ENCODE measurements around the gene ADRB1. TPM values are rescaled to one million over a fixed set of nuclear protein-coding genes. Genes with fewer than 3 reads are reported as not detected.

Gene ADRB1
- polyA plus RNA-seq, 1 experiment: not detected

DNA sequence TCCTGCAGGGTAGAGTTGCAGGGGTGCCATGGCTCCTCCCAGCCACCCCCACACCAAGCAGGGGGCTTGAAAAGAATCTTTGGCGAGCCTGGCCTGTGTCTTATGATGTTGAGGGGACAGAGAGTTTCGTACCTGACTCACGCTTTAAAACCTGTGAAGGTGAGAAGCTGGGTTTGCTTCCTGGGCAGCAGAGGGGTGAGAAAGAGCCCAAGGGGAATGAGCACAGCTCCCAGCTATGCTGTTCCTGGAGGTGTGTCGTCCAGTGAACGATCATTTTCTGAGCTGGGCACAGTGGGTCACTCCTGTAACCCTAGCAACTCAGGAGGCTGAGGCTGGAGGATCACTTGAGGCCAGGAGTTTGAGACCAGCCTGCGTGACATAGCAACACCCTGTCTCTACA is 13.5 kb upstream of the ADRB1 start:
- H3K4me3 ChIP-seq (ENCODE audit: low read depth, low read length): no peak overlapping the region
- TF ChIP-seq, protein P1, sequence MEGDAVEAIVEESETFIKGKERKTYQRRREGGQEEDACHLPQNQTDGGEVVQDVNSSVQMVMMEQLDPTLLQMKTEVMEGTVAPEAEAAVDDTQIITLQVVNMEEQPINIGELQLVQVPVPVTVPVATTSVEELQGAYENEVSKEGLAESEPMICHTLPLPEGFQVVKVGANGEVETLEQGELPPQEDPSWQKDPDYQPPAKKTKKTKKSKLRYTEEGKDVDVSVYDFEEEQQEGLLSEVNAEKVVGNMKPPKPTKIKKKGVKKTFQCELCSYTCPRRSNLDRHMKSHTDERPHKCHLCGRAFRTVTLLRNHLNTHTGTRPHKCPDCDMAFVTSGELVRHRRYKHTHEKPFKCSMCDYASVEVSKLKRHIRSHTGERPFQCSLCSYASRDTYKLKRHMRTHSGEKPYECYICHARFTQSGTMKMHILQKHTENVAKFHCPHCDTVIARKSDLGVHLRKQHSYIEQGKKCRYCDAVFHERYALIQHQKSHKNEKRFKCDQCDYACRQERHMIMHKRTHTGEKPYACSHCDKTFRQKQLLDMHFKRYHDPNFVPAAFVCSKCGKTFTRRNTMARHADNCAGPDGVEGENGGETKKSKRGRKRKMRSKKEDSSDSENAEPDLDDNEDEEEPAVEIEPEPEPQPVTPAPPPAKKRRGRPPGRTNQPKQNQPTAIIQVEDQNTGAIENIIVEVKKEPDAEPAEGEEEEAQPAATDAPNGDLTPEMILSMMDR (IDR thresholded peaks at IDR 0.05; ENCODE audit: low read depth, low read length): no peak
- ChIA-PET CTCF (no interaction called here), POLR2A (no interaction called here)
- H3K9me3 ChIP-seq (ENCODE audit: control insufficient read depth, insufficient read depth, low read length): no peaks in the 10 kb centered on the region
- no peak overlapping the region for H3K27ac ChIP-seq (ENCODE audit: low read depth, low read length)
- DNase-seq (ENCODE audit: low read depth, low spot score): no peak
- no peaks in the 10 kb centered on the region for H3K27me3 ChIP-seq (ENCODE audit: control insufficient read depth, insufficient read depth, low read length)

DNA sequence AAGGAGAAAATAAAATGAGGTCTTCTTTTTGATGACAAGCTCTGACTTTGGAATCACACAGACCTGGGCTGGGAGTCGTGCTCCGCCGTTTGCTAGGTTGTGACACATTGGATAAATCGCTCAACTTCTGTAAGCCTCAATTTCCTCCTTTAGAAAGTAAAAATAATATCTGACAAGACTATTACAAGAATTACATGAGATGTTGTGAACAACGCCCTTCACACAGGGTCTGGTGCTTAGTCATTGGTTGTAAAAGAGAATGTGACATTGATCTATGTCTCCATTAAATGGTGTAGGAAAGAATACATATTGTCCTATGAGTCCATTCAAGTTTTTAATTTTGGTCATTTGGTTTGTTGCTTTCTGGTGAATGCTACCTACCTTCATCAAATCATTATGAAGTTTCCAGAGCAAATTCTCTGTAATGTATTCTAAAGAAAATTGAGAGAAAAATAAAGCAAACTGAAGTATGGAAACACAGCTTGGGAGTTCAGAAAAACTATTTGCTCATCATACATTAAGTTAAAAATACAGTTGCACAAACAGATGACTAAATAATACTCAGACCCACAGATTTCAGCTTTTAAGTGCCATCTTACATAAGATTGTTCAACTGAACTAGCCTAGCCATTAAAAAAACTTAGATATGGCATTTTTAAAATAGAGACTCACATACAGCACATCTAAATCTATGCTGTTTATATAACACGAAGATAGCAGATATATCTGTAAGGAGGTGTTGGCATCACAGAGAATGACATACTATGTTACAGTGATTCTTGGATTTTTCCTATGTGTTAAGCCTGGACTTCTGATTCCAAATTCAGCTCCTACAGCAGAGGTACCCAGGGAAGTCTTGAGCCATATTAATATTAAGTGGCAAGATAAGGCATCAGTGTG is 12.3 kb upstream of the ADRB1 start:
- Histone ChIP-seq H3K4me3 (ENCODE audit: low read depth, low read length) (no peak overlapping the region), H3K27me3 (ENCODE audit: control insufficient read depth, insufficient read depth, low read length) (no peaks in the 10 kb centered on the region), H3K27ac (ENCODE audit: low read depth, low read length) (no peak overlapping the region), H3K9me3 (ENCODE audit: control insufficient read depth, insufficient read depth, low read length) (no peaks in the 10 kb centered on the region)
- no peak for DNase-seq (ENCODE audit: low read depth, low spot score)
- ChIA-PET CTCF (no interaction called here), POLR2A (no interaction called here)
- TF ChIP-seq, protein P1 (IDR thresholded peaks at IDR 0.05; ENCODE audit: low read depth, low read length): no peak

DNA sequence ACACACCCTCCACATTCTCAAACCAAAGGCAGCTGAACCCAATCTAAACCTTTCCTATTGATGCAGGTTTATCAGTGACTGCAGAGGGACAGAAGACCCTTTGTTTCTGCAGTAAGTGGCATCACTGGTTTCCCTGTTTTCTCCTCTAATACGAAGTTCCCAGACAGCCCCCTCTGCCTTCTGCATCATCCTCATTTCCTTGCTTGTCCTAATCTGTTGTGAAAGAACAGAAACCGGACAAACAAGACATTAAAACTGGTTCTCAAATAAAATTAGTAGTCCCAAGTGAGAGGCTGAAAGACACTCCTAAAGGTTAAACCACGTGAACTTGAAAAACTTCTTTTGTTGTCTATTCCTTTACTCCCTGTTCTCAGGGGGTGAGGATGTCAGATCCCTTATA is 10.1 kb upstream of the ADRB1 start:
- no peak for DNase-seq (ENCODE audit: low read depth, low spot score)
- POLR2A ChIA-PET: no interaction called here
- CTCF ChIA-PET: no interaction called here

DNA sequence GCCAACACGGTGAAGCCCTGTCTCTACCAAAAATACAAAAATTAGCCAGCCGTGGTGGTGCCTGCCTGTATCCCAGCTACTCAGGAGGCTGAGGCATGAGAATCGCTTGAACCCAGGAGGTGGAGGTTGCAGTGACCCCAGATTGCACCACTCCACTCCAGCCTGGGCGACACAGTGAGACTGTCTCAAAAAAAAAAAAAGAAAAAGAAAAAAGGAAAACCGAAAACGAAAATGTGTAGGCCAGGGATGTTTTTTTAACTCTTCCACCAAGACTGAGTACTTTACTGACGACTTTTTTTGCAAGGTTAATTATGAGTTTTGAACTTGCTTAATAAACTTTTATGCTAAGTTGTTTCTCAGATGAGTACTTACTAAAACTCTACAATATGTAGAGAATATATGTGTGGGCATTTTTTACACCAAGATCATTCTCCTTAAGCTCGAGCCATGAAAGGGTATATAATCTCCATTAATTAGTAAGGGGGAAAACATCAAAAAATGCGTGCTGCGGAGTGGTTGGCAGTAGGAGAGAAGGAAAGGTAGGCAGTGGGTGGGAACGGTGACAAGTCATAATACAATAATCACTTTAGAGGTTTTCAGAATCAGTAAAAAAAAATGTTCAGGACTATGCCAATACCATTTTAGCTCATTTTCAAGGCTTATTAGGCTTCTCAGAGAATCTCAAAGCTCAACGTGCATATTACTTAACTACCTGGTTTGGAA is 8.6 kb upstream of the ADRB1 start:
- Histone ChIP-seq H3K27ac (ENCODE audit: low read depth, low read length) (no peak overlapping the region), H3K9me3 (ENCODE audit: control insufficient read depth, insufficient read depth, low read length) (no peaks in the 10 kb centered on the region), H3K27me3 (ENCODE audit: control insufficient read depth, insufficient read depth, low read length) (peaks cover 8% of the 10 kb centered on the region), H3K4me3 (ENCODE audit: low read depth, low read length) (no peak overlapping the region)
- POLR2A ChIA-PET: no interaction called here
- CTCF ChIA-PET: no interaction called here
- DNase-seq (ENCODE audit: low read depth, low spot score): no peak
- TF ChIP-seq, protein P1 (IDR thresholded peaks at IDR 0.05; ENCODE audit: low read depth, low read length): no peak

More for the DNA sequence above, 10.1 kb upstream of the ADRB1 start:
- H3K4me3 ChIP-seq (ENCODE audit: low read depth, low read length): no peak overlapping the region
- no peaks in the 10 kb centered on the region for H3K9me3 ChIP-seq (ENCODE audit: control insufficient read depth, insufficient read depth, low read length)
- TF ChIP-seq, protein P1 (IDR thresholded peaks at IDR 0.05; ENCODE audit: low read depth, low read length): no peak
- H3K27me3 ChIP-seq (ENCODE audit: control insufficient read depth, insufficient read depth, low read length): peaks cover 3% of the 10 kb centered on the region
- no peak overlapping the region for H3K27ac ChIP-seq (ENCODE audit: low read depth, low read length)

DNA sequence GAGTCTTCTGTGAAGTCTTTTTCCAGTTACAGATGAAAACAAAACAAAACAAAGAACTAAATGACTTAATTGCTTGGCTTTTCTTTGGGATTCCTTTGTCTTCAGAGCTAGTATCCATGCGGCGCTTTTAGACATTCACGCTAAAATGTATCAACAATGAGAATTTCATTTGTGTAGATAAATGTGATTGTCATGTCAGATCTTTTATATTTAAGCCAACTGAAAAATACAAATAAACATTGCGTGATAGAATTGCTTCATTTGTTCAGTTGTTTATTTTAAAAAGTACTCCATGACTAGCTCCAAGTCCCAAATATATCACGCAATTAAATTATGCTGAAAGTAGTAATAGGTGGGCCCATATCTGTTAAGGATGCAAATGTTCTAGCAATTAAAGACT is 7.9 kb upstream of the ADRB1 start:
- DNase-seq (ENCODE audit: low read depth, low spot score): no peak
- POLR2A ChIA-PET: no interaction called here
- CTCF ChIA-PET: no interaction called here
- no peak overlapping the region for H3K27ac ChIP-seq (ENCODE audit: low read depth, low read length)
- H3K9me3 ChIP-seq (ENCODE audit: control insufficient read depth, insufficient read depth, low read length): no peaks in the 10 kb centered on the region
- no peak overlapping the region for H3K4me3 ChIP-seq (ENCODE audit: low read depth, low read length)
- H3K27me3 ChIP-seq (ENCODE audit: control insufficient read depth, insufficient read depth, low read length): peaks cover 14% of the 10 kb centered on the region
- TF ChIP-seq, protein P1 (IDR thresholded peaks at IDR 0.05; ENCODE audit: low read depth, low read length): no peak
